HepG2 (cell line): ENCODE data around the gene DAPK3. TPM values are rescaled to one million over a fixed set of nuclear protein-coding genes. Genes with fewer than 3 reads are reported as not detected.

Source experiments
- AGO2 ChIP-seq: fragments of 200-400 bp; formaldehyde crosslinking; optimal IDR thresholded peaks from 2 replicates; pipeline ENCODE3; 2017; ENCODE audit warnings: mild to moderate bottlenecking, low read depth, low read length, moderate library complexity
- ATF5 ChIP-seq: sonication (generic); formaldehyde crosslinking; IDR thresholded peaks from 2 replicates; pipeline ENCODE4 v1.4.0; 2020; ENCODE audit warnings: mild to moderate bottlenecking, low read depth, missing genetic modification reagents
- JDP2 ChIP-seq: sonication (generic); formaldehyde crosslinking; IDR thresholded peaks from 2 replicates; pipeline ENCODE4 v1.8.1; 2022; ENCODE audit warnings: missing genetic modification reagents, borderline replicate concordance
- KAT8 ChIP-seq: IDR thresholded peaks from 2 replicates; pipeline ENCODE4 v1.6.1; 2016; ENCODE audit warnings: missing genetic modification reagents, missing compliant biosample characterization
- NFRKB ChIP-seq: fragments of 450-650 bp; IDR thresholded peaks from 2 replicates; pipeline ENCODE4 v1.6.1; 2017
- NFYC ChIP-seq: IDR thresholded peaks from 2 replicates; pipeline ENCODE4 v1.6.1; 2016; ENCODE audit warnings: missing genetic modification reagents, missing compliant biosample characterization
- PAXIP1 ChIP-seq: sonication (generic); formaldehyde crosslinking; conservative IDR thresholded peaks from 2 replicates; pipeline ENCODE4 v1.4.0; 2020; ENCODE audit warnings: mild to moderate bottlenecking, missing genetic modification reagents, moderate library complexity
- PHF20 ChIP-seq: sonication (generic); formaldehyde crosslinking; IDR thresholded peaks from 2 replicates; pipeline ENCODE4 v1.5.0; 2020; ENCODE audit warnings: mild to moderate bottlenecking, missing genetic modification reagents
- POLR2A ChIP-seq, 2 experiments: IDR thresholded peaks; 2 replicates each; pipeline ENCODE4 v1.6.1; 2011; ENCODE audit warnings: low read depth in 2 of 2, low read length in 2 of 2, mild to moderate bottlenecking in 1 of 2, moderate library complexity in 1 of 2; ENCODE audit not compliant: insufficient read depth in 1 of 2
- YEATS2 ChIP-seq: sonication (generic); formaldehyde crosslinking; IDR thresholded peaks from 2 replicates; pipeline ENCODE4 v1.4.0; 2020; ENCODE audit warnings: missing genetic modification reagents, borderline replicate concordance
- YY1 ChIP-seq: IDR thresholded peaks from 2 replicates; pipeline ENCODE4 v1.6.1; 2011; ENCODE audit warnings: low read length, low read depth, moderate library complexity, mild to moderate bottlenecking; ENCODE audit not compliant: insufficient read depth, insufficient replicate concordance
- ZHX2 ChIP-seq, 2 experiments: sonication (generic) in 1 of 2; formaldehyde crosslinking in 1 of 2; IDR thresholded peaks; 2 replicates each; pipeline versions ENCODE4 v1.6.1 to v1.9.0; 2014 to 2022; ENCODE audit warnings: antibody characterized with exemption in 1 of 2, borderline replicate concordance in 1 of 2, inconsistent platforms in 1 of 2, low read depth in 1 of 2, missing genetic modification reagents in 1 of 2
- ZNF136 ChIP-seq: sonication (generic); formaldehyde crosslinking; IDR thresholded peaks from 2 replicates; pipeline ENCODE4 v1.8.1; 2022; ENCODE audit warnings: low read depth, mild to moderate bottlenecking, moderate library complexity, missing genetic modification reagents
- ZNF275 ChIP-seq: sonication (generic); formaldehyde crosslinking; IDR thresholded peaks from 2 replicates; pipeline ENCODE4 v1.8.0; 2022; ENCODE audit warnings: missing genetic modification reagents, mild to moderate bottlenecking, inconsistent platforms, borderline replicate concordance
- ZNF350 ChIP-seq: sonication (generic); formaldehyde crosslinking; IDR thresholded peaks from 2 replicates; pipeline ENCODE4 v1.4.0; 2020; ENCODE audit warnings: mild to moderate bottlenecking, low read depth, missing genetic modification reagents, borderline replicate concordance
- ZNF549 ChIP-seq: sonication (generic); formaldehyde crosslinking; IDR thresholded peaks from 2 replicates; pipeline ENCODE4 v1.5.0; 2020; ENCODE audit warnings: missing genetic modification reagents
- ZNF629 ChIP-seq: sonication (generic); formaldehyde crosslinking; conservative IDR thresholded peaks from 2 replicates; pipeline ENCODE4 v1.5.0; 2020; ENCODE audit warnings: missing genetic modification reagents
- ZNF652 ChIP-seq: IDR thresholded peaks from 2 replicates; pipeline ENCODE4 v1.6.1; 2016; ENCODE audit warnings: low read depth, borderline replicate concordance
- polyA plus RNA-seq, 8 experiments: library from polyadenylated mRNA; depleted of rRNA in 3 of 8; stranded (reverse) in 7 of 8; unstranded in 1 of 8; fragments of >200 nt; fragmentation: Illumina TruSeq in 4 of 8; extraction: Trizol in 4 of 8; gene quantifications; 2 replicates each; pipeline versions ENCODE4 v1.2.1 to v1.2.3, GENCODE V29; 2011 to 2016; ENCODE audit warnings: low read depth in 4 of 8, missing spikeins in 1 of 8, mixed read lengths in 1 of 8; ENCODE audit not compliant: insufficient read depth in 1 of 8
- total RNA-seq, 5 experiments: library from RNA; depleted of rRNA; stranded (reverse); fragments of >200 nt; fragmentation: Illumina TruSeq; extraction: Trizol; gene quantifications; 2 replicates each; pipeline ENCODE4 v1.2.3, GENCODE V29; 2016; ENCODE audit warnings: low read depth in 1 of 5

Gene DAPK3
- total and polyA plus RNA-seq, 2 of the 13 experiments (the other 11 are each of a cell fraction or from before 2014, with no cell fraction given) = 30.5 to 37.3 TPM

- TF ChIP-seq ZNF350 (CRISPR knock-in tag) (no peak), AGO2 (peak; percentile 85), ZNF275 (CRISPR knock-in tag) (no peak), ZNF549 (no peak), NFYC (CRISPR knock-in tag) (no peak), ATF5 (CRISPR knock-in tag) (no peak), ZHX2 (IDR thresholded peaks at IDR 0.05; ENCODE audit: low read depth) (no peak), ZHX2 (CRISPR knock-in tag; IDR thresholded peaks at IDR 0.05; ENCODE audit: borderline replicate concordance) (no peak), JDP2 (CRISPR knock-in tag) (no peak), YEATS2 (no peak), NFRKB (no peak), KAT8 (no peak), PAXIP1 (CRISPR knock-in tag) (no peak), ZNF136 (CRISPR knock-in tag) (no peak), ZNF629 (CRISPR knock-in tag) (no peak), PHF20 (CRISPR knock-in tag) (no peak), POLR2A (IDR thresholded peaks at IDR 0.05; ENCODE audit: insufficient read depth in 1 of 2, low read depth in 2 of 2, low read length in 2 of 2) (peak in 1 of 2 experiments; percentile 54), ZNF652 (CRISPR knock-in tag) (no peak), YY1 (no peak)
Observed at GRCh38 chr19:3980353-3981251, 9.7 kb upstream of the DAPK3 start (continued).
